SK-N-SH treated with all-trans-retinoic acid at 6 μM for 48 hours (cell line): Measurements from ENCODE around the gene FBXL13.

Experiments
- CREB5 ChIP-seq: fragments of 250-450 bp; sonication (Bioruptor Pico); IDR thresholded peaks from 2 replicates; pipeline ENCODE4 v1.5.1; 2020; ENCODE audit warnings: low read depth, mild to moderate bottlenecking, moderate library complexity
- CSRNP3 ChIP-seq: fragments of 250-450 bp; sonication (Bioruptor Pico); IDR thresholded peaks from 2 replicates; pipeline ENCODE4 v1.5.1; 2021; ENCODE audit warnings: mild to moderate bottlenecking, moderate library complexity
- ISL1 ChIP-seq: fragments of 250-450 bp; sonication (Bioruptor Pico); IDR thresholded peaks from 2 replicates; pipeline ENCODE4 v2.1.2; 2022; ENCODE audit warnings: mild to moderate bottlenecking, moderate library complexity
- OSR1 ChIP-seq: fragments of 250-450 bp; sonication (Bioruptor Pico); IDR thresholded peaks from 2 replicates; pipeline ENCODE4 v1.8.0; 2022; ENCODE audit warnings: moderate library complexity, mild to moderate bottlenecking, inconsistent platforms
- PATZ1 ChIP-seq: fragments of 250-450 bp; sonication (Bioruptor Pico); IDR thresholded peaks from 2 replicates; pipeline ENCODE4 v1.8.0; 2020; ENCODE audit warnings: mild to moderate bottlenecking, moderate library complexity, borderline replicate concordance
- SNAI2 ChIP-seq: fragments of 250-450 bp; sonication (Bioruptor Pico); IDR thresholded peaks from 2 replicates; pipeline ENCODE4 v1.5.0; 2020; ENCODE audit warnings: mild to moderate bottlenecking, moderate library complexity
- TOX ChIP-seq: fragments of 250-450 bp; sonication (Bioruptor Pico); IDR thresholded peaks from 2 replicates; pipeline ENCODE4 v1.8.0; 2021; ENCODE audit warnings: mild to moderate bottlenecking, moderate library complexity, borderline replicate concordance
- ZC3H10 ChIP-seq: fragments of 250-450 bp; sonication (Bioruptor Pico); IDR thresholded peaks from 2 replicates; pipeline ENCODE4 v1.5.1; 2021; ENCODE audit warnings: mild to moderate bottlenecking, moderate library complexity

GRCh38 chr7:102890971-102891692 lies 183.5 kb downstream of the FBXL13 start:
- TF ChIP-seq OSR1 (CRISPR knock-in tag) (no peak), CSRNP3 (no peak), PATZ1 (CRISPR knock-in tag) (no peak), ZC3H10 (no peak), CREB5 (CRISPR knock-in tag) (no peak), ISL1 (CRISPR knock-in tag) (no peak), TOX (CRISPR knock-in tag) (no peak), SNAI2 (no peak)
